Occipital lobe (tissue), 2 donors: Measurements from ENCODE around the gene CLTRN. TPM values are rescaled to one million over a fixed set of nuclear protein-coding genes. Genes with fewer than 3 reads are reported as not detected.
"Not testable (repeated sequence)": the region's sequence is repeated elsewhere in the genome, so short reads cannot be mapped to it uniquely, and the experiment has no call there.

Experiments
- DNase-seq: peaks from one replicate; lab custom pipeline; 2025; lab: John Stamatoyannopoulos, UW
- total RNA-seq: library from RNA; depleted of rRNA; stranded (reverse); fragments of >200 nt; gene quantifications from one replicate; pipeline ENCODE4 v1.2.3, GENCODE V29; 2014

Gene CLTRN
- total RNA-seq, 1 donor from 2014 or later: 0.16 TPM

DNA sequence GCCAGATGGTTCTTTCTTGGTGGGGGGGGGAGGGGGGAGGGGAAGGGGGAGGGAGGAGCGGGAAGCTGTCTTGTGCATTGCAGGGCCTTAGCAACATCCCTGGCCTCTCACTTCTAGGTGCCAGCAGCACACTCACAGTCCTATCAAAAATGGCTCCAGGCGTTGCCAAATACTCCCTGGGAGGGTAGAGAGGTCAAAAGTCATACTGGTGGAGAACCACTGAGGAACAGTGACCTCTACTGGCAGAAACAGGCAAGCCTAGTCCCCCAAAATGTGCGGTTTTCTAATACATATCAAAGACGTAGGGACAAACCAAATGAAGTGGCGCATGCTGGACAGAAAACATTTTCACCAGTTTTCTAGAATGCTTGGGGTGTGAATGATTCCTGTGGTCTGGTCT lies 17.1 kb downstream of the CLTRN start:
- not testable (repeated sequence) for DNase-seq

DNA sequence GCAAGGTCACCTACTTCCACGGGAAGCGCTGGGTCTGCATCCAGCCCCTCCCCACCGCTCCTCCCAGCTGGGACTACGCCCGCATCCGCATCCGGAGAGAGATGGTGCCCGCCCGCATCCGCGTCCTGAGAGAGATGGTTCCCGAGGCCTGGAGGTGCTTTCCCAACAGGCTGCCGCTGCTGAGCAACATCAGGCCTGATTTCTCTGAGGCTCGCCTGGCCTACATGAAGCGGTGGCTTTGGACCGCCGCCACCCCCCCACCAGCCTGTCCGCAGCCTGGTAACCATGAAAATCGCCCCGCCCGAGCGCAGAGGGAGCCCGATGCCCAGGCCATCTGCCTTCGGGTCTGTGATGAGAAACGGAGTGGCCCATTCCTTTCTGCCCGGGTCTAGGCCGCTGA lies 18.1 kb downstream of the CLTRN start:
- DNase-seq: no peak

DNA sequence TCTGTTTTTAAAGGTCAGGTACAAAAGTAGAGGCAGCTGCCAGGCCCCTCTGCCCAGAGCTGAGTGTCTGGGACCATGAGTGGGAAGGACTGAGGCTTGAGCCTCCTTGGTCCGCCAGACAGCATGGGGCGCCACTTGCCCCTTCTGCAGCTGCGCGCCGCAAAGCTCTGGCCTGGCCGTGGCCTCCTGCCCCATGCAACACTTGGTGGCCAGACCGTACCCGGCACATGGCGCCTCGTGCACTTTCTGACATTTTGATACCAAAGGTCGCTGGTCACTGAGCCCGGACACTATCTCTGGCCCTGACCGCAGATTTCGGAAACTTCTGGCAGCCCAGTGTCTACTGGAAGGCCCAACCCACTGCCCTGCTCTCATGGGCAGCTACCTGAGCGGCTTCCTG lies 18.6 kb downstream of the CLTRN start:
- no peak for DNase-seq

GRCh38 chrX:15645266-15645665 lies 19.3 kb downstream of the CLTRN start:
- DNase-seq: no peak

GRCh38 chrX:15644560-15644872 lies 20.1 kb downstream of the CLTRN start:
- no peak for DNase-seq

GRCh38 chrX:15643786-15644559 lies 20.6 kb downstream of the CLTRN start:
- no peak for DNase-seq

DNA sequence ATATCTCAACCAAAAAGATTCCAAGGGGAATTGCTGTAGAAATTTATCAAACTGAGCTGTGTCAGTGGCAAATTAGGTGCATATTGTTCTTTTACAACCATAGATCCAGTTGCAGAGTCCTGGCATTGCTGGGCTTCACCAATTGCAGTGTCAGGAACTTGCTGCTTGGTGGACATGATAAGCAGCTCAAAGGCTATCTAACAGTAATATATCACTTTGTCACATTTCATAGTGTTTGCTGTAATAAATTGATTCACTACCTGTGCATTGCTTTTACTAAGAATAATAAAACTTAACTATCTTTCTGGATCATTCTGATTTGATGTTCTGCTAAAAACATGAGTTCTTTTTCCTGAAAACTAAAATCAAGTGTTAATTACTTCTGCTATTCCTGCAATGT lies 33.0 kb downstream of the CLTRN start:
- DNase-seq: no peak

DNA sequence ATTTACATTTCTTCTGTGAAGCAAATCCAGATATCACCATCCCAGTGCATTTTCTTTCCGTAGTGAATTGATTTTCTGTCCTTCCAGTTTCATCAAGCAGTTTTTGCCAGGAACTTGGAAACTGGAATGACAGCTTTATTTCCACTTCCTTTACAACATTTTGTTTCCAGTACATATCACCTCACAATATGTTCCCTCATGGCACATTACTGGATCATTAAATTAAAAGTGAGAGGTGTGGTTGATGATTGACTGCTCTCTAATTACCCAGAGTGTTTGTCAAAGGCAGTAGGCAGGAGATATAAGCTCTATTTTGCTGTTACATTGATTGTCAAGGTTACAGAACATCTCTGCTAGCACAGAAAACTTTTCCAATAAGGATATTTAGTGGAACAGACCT lies 41.6 kb downstream of the CLTRN start:
- DNase-seq: no peak

GRCh38 chrX:15619053-15619755 lies 45.4 kb downstream of the CLTRN start:
- DNase-seq: no peak

DNA sequence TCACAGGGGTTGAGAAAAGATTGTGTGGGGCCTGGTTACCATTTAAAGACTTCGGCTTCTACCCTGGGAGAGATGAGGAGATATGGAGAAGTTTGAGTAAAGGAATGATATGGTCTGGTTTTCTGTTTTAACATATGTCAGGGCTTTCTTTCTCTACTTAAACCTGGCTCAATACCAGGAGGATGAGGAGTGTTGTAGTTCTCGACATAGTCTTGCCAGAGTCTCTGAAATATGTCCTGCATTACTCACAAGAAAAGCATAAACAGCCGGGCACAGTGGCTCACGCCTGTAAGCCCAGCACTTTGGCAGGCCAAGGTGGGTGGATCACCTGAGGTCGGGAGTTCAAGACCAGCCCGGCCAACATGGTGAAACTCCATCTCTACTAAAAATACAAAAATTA lies 47.5 kb downstream of the CLTRN start:
- DNase-seq: no peak

DNA sequence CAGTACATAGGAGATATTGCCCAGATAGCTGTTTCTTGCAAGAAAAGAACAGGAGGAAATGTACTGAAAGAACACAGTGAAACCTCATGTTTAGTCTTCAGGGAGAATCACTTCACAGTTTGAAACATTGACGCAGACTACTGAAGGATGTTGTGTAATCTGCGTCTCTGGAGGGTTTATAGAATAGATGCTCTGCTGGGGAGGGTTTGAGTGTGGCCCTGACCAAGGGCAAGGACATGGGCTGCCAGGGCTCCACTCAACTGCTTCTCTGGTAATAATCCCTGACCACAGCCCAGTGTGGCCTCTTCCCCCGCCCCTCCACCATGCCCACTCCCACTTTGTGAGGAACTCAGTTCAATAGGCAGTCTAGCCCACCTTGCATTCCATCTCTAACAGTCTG lies 48.1 kb downstream of the CLTRN start:
- no peak for DNase-seq

GRCh38 chrX:15607067-15607466 lies 57.5 kb downstream of the CLTRN start:
- no peak for DNase-seq

DNA sequence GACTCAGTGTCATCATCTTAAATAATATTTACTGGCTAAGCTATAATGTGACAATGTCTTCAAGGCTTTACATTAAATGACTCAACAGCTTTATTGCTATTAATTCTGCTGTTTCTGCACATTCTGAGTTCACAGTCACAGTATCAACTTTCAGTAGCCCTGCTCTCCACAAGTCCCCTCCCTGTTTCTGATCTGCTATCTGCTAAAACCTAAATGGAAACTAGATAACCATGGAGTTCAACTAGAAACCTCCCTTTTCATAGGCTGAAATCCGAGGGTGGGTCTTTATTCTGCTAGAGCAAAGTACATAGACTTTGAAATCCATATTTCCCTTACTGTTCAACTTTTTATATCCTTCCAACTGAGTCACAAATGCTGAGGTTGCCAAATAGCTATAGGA lies 58.5 kb downstream of the CLTRN start:
- DNase-seq: no peak

GRCh38 chrX:15605226-15605625 lies 59.4 kb downstream of the CLTRN start:
- DNase-seq: no peak

- no peak for DNase-seq
Observed at GRCh38 chrX:15602761-15603160, 61.8 kb downstream of the CLTRN start.

GRCh38 chrX:15601932-15602331 lies 62.7 kb downstream of the CLTRN start:
- no peak for DNase-seq

DNA sequence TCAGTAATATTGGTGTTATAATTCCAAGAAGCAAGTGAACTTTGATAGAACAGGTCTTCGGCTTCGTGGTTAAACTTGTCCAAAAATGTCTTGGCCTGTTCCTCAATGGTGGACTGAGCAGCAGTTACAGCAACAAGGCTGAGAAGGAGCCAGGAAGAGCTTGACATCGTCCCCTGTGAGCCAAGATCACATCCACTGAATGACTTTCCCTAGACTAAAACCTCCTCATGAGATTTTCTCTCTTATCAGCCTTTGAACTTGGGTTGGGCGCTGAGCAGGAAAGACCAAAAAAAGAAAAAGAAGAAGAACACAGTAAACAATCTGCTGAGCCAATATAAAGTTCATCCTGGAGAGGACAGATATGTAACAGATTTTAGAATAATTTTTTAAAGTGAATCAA lies 63.9 kb downstream of the CLTRN start, which contains the start of gene ACE2:
Gene ACE2, minus strand, starts transcription at position 216 of the 400 bp plus-strand sequence. Its CDS starts 49 bp downstream, at position 167.
- DNase-seq: no peak

DNA sequence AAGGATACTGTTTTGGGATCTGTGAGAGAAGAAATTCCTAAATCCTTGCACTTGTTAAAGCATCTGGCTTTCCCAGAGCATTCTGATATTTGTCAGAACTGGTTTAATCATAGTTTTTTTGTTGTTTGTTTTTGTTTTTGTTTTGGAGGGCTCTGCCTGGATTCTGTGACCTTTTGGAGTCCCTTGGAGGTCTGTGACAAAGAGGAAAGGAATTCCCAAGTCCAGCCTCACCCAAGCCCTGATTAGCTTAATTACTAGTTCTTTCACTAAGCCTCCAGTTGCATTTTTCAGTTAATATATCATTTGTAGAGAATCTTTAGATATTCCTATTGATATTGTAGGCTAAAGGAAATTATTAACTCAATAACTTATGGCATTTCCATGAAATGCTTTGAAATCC lies 64.6 kb downstream of the CLTRN start:
- no peak for DNase-seq

GRCh38 chrX:15599461-15599860 lies 65.1 kb downstream of the CLTRN start:
- DNase-seq: no peak

DNA sequence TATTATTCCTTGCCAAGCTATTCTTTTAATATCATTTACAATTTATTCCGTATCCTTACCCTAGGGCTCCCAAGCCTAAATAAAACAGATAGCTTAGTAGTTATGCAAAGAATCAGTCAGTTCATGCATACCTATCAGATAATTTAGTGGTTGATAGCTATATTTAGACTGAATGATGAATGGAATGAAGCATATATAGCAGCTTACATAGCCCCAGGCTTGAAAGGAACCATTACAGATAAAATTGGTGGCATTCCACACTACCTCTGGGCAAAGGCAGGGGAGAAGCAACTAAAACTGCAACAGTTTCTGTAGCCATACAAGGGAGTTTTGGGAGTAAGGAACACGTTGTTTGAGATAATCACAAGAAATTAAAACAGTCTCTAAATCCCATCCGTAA lies 66.6 kb downstream of the CLTRN start:
- DNase-seq: no peak

DNA sequence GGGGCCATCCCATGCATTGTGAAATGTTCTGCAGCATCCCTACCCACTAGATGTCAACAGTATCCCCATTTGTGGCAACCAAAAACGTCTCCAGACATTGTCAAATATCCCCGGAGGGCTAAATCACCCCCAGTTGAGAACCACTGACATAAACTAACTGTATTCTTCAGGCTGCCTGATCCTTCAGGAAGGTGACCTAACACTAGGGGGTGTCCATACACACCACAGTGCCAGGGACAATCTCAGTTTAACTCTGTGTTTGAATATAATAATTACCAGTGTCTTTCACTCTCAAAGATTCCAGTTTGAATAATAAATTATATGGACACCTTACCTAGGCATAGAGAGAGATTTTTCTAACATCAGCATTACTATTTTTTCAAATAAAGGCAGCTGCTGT lies 70.2 kb downstream of the CLTRN start:
- no peak for DNase-seq

DNA sequence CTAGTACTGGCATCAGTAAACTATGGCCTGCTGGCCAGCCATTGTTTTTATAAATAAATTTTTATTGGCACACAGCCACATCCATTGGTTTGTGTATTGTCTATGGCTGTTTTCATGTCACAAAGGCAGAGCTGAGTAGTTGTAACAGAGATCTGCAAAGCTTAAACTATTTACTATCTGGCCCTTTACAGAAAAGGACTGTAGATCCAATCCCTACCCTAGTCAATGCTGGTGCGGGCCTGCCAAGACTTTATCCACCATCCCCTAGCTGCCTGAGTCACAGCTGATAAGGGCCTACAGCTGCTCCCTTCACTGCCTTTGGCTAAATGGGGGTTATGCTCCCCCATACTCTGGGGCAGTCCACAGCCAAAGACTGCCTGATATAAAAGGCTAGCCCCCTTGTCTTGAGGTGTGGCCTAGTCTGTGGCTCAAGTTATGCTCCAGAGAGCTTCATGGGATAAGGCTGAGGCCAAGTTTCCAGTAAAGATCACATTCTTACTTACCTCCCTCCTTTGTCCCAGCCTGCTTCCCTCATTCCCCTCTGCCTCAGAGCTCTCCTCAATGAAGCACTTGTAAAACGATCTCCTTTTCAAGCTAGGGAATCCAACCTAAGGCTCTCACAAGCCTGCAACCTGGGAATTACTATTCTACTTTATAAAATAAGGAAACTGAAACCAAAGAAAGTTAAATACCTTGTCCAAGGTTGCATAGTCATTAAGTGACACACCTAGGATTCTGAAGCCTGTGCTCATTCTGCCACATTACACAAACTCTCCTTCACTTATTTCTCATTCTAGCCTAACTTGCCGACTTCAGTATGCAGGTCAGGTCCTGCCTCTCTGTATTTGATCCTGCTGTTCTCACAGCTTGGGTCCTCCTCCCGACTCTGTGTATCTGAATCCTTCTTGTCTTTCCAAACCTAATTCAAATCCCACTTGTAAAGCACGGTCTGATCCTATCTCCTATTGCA lies 84.5 kb downstream of the CLTRN start:
- DNase-seq: no peak
